ENCODE measurements around the gene MTFP1.
A peak's percentile ranks its signal among the peaks of the same experiment; 100 is the strongest.
"Not testable (repeated sequence)": the region's sequence is repeated elsewhere in the genome, so short reads cannot be mapped to it uniquely, and the experiment has no call there.

The MTFP1 gene

DNA sequence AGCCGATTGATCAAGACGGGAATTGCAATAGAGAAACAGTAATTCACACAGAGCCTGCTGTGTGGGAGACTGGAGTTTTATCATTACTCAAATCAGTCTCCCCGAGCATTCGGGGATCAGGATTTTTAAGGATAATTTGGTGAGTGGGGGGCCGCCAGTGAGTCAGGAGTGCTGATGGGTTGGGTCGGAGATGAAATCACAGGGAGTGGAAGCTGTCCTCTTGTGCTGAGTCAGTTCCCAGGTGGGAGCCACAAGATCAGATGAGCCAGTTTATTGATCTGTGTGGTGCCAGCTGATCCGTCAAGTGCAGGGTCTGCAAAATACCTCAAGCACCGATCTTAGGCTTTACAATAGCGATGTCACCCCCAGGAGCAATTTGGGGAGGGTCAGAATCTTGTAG lies 15.5 kb downstream of the MTFP1 start:
- FAIRE-seq (no peak), DNase-seq (ENCODE audit: insufficient read length, low spot score) (no peak)
- TF ChIP-seq POU2F2 (IDR thresholded peaks at IDR 0.05; ENCODE audit: low read depth, low read length), result no peak
- no peak for TF ChIP-seq PAX5 (IDR thresholded peaks at IDR 0.05; ENCODE audit: insufficient read depth, low read length, severe bottlenecking)
- no peak for TF ChIP-seq POLR2A (IDR thresholded peaks at IDR 0.05; ENCODE audit: low read depth, low read length)
- no peak for TF ChIP-seq SPI1 (IDR thresholded peaks at IDR 0.05; ENCODE audit: low read depth, low read length)
- no peak for TF ChIP-seq POLR2AphosphoS5 (IDR thresholded peaks at IDR 0.05; ENCODE audit: low read depth, low read length)
- TF ChIP-seq TAF1 (IDR thresholded peaks at IDR 0.05; ENCODE audit: low read depth, low read length), result no peak

DNA sequence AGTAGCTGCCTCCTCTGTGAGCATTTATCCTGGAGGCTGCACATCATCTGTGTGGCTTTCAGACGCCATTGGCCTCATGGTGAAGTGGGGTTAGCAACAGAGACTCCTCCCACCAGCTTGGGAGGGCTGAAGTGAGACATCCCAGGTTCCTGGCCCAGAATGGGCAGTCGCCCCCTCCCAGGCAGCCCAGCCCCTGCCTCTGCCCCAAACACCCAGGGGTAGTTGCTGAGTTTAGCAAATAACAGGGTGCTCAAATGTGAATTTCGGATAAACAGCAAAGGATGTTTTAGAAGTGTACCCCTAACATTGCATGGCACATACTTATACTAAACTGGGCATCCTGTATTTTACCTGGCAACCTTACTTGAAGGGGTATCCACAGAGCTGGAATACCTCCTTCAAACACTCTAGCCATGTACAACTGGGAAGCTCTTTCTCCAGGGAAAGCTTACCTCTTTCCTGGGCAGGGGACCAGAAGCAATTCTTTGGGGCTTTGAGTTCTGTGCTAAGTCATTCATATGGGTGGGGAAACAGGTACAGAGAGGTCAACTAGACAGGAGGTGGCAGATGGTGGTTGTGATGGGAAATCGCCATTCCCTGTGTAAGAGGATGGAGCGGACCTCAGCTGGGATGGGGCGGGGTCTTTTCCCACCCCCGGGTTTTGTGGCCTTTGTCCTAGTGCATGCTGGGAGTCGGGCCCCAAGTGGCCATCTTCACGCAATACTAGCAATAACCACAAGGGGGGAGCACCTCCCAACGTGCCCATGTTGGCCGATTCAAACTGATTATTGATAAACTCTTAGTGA lies 19.3 kb downstream of the MTFP1 start:
- TF ChIP-seq SPI1 (IDR thresholded peaks at IDR 0.05; ENCODE audit: low read depth, low read length) (no peak), POU2F2 (IDR thresholded peaks at IDR 0.05; ENCODE audit: low read depth, low read length) (peak; percentile 86), POLR2A (IDR thresholded peaks at IDR 0.05; ENCODE audit: low read depth, low read length) (peak; percentile 98), TAF1 (IDR thresholded peaks at IDR 0.05; ENCODE audit: low read depth, low read length) (no peak), PAX5 (IDR thresholded peaks at IDR 0.05; ENCODE audit: insufficient read depth, low read length, severe bottlenecking) (no peak), POLR2AphosphoS5 (IDR thresholded peaks at IDR 0.05; ENCODE audit: low read depth, low read length) (peak; percentile 94)
- DNase-seq (ENCODE audit: insufficient read length, low spot score) (no peak), FAIRE-seq (peak; percentile 90)

DNA sequence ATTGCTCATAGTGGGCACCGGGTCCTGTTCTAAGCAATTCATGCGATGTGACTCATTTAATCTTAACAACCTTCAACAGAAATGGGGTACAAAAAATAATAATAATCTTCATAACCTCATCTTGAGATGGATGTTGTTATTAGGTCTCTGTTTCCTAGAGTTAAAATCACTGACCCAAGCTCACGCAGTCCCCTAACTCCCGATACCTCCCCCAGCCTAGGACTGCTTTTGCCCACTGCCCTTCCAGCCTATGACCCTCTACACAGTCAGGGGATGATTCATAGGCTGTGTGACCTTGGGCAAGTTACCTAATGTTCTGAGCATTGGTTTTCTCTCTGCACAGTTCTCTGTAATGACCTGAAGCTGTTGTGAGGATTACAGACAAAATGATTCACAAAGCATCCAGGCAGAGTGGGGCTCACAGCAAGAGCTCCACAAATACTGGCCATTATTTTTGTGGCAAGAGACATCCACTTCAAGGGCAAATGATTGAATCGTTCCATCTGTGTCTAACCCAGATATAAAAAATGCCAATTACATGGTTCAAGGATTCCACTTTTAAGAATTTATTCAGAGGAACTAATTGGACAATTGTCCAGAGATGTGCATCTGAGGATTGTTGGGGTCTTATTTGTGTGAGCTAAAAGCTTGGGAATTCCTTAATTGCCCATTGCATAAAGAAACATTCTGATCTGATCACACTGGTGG lies 20.0 kb downstream of the MTFP1 start:
- FAIRE-seq (no peak), DNase-seq (ENCODE audit: insufficient read length, low spot score) (no peak)
- TF ChIP-seq POU2F2 (IDR thresholded peaks at IDR 0.05; ENCODE audit: low read depth, low read length) (no peak), POLR2AphosphoS5 (IDR thresholded peaks at IDR 0.05; ENCODE audit: low read depth, low read length) (no peak), SPI1 (IDR thresholded peaks at IDR 0.05; ENCODE audit: low read depth, low read length) (no peak), POLR2A (IDR thresholded peaks at IDR 0.05; ENCODE audit: low read depth, low read length) (no peak), PAX5 (IDR thresholded peaks at IDR 0.05; ENCODE audit: insufficient read depth, low read length, severe bottlenecking) (no peak), TAF1 (IDR thresholded peaks at IDR 0.05; ENCODE audit: low read depth, low read length) (no peak)

DNA sequence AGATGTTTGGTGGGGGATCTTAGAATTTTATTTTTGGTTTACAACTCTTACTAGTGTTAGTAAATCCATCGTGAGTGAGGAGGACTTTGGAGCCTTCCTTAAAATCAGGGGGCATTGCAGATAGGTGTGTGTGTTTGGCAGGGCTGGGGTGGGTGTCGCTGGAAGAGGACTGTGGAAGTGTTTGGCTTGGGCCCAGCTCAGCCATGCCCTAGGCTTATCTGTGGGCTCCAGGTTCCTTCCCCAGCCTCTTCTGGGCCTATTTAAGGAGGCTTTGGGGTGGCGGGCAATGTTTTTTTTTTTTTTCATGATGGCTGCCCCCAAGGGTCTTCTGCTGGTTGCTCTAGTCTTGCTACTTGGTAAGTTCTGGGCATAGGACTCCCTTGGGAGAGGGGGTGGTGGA lies 22.1 kb downstream of the MTFP1 start:
- no peak for DNase-seq (ENCODE audit: insufficient read length, low spot score)
- TF ChIP-seq PAX5 (IDR thresholded peaks at IDR 0.05; ENCODE audit: insufficient read depth, low read length, severe bottlenecking) (no peak), POU2F2 (IDR thresholded peaks at IDR 0.05; ENCODE audit: low read depth, low read length) (no peak), POLR2AphosphoS5 (IDR thresholded peaks at IDR 0.05; ENCODE audit: low read depth, low read length) (no peak), TAF1 (IDR thresholded peaks at IDR 0.05; ENCODE audit: low read depth, low read length) (no peak), POLR2A (IDR thresholded peaks at IDR 0.05; ENCODE audit: low read depth, low read length) (no peak), SPI1 (IDR thresholded peaks at IDR 0.05; ENCODE audit: low read depth, low read length) (no peak)
- no peak for FAIRE-seq

DNA sequence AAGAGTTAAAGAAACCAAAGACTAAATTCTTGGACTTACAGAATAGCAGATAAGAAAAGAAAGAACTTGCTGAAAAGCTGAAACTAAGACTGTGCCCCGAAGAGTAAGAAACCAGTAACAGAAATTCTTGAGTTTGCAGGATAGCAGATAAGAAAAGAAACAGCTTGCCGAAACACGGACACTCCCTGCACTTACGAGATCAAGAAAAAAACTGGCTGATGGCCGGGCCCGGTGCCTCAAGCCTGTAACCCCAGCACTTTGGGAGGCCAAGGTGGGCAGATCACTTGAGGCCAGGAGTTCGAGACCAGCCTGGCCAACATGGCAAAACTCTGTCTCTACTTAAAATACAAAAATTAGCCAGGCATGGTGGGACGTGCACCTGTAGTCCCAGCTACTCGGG lies 25.9 kb downstream of the MTFP1 start:
- not testable (repeated sequence) for FAIRE-seq; DNase-seq (ENCODE audit: insufficient read length, low spot score)

GRCh38 chr22:30452861-30453260 lies 27.3 kb downstream of the MTFP1 start:
- TF ChIP-seq POLR2A (IDR thresholded peaks at IDR 0.05; ENCODE audit: low read depth, low read length) (no peak), TAF1 (IDR thresholded peaks at IDR 0.05; ENCODE audit: low read depth, low read length) (no peak), PAX5 (IDR thresholded peaks at IDR 0.05; ENCODE audit: insufficient read depth, low read length, severe bottlenecking) (no peak), POU2F2 (IDR thresholded peaks at IDR 0.05; ENCODE audit: low read depth, low read length) (no peak), POLR2AphosphoS5 (IDR thresholded peaks at IDR 0.05; ENCODE audit: low read depth, low read length) (no peak), SPI1 (IDR thresholded peaks at IDR 0.05; ENCODE audit: low read depth, low read length) (no peak)
- DNase-seq (ENCODE audit: insufficient read length, low spot score), result no peak
- no peak for FAIRE-seq

- DNase-seq (ENCODE audit: insufficient read length, low spot score), result no peak
- TF ChIP-seq PAX5 (IDR thresholded peaks at IDR 0.05; ENCODE audit: insufficient read depth, low read length, severe bottlenecking) (no peak), TAF1 (IDR thresholded peaks at IDR 0.05; ENCODE audit: low read depth, low read length) (no peak), POLR2AphosphoS5 (IDR thresholded peaks at IDR 0.05; ENCODE audit: low read depth, low read length) (no peak), SPI1 (IDR thresholded peaks at IDR 0.05; ENCODE audit: low read depth, low read length) (no peak), POU2F2 (IDR thresholded peaks at IDR 0.05; ENCODE audit: low read depth, low read length) (no peak), POLR2A (IDR thresholded peaks at IDR 0.05; ENCODE audit: low read depth, low read length) (no peak)
- FAIRE-seq, result no peak
These were observed 28.4 kb downstream of the MTFP1 start for GRCh38 chr22:30453731-30454510.

- DNase-seq (ENCODE audit: insufficient read length, low spot score) (no peak), FAIRE-seq (no peak)
- no peak for TF ChIP-seq PAX5 (IDR thresholded peaks at IDR 0.05; ENCODE audit: insufficient read depth, low read length, severe bottlenecking)
- TF ChIP-seq POLR2A (IDR thresholded peaks at IDR 0.05; ENCODE audit: low read depth, low read length), result no peak
- TF ChIP-seq SPI1 (IDR thresholded peaks at IDR 0.05; ENCODE audit: low read depth, low read length), result no peak
- no peak for TF ChIP-seq TAF1 (IDR thresholded peaks at IDR 0.05; ENCODE audit: low read depth, low read length)
- TF ChIP-seq POLR2AphosphoS5 (IDR thresholded peaks at IDR 0.05; ENCODE audit: low read depth, low read length), result no peak
- no peak for TF ChIP-seq POU2F2 (IDR thresholded peaks at IDR 0.05; ENCODE audit: low read depth, low read length)
These were observed 29.7 kb downstream of the MTFP1 start for GRCh38 chr22:30455075-30455840.
